SU-DHL-6 (cell line): ENCODE results near the gene DNAH7.

Experiments
- H2AFZ ChIP-seq: fragments of 200-600 bp; sonication (generic); 2 replicates; pipeline ENCODE4 v1.6.1; 2014; ENCODE audit warnings: low read depth, mild to moderate bottlenecking, moderate library complexity, mixed read lengths, antibody characterized with exemption, low read length; ENCODE audit not compliant: severe bottlenecking
- H3F3A ChIP-seq: fragments of 200-600 bp; shearing (Covaris generic); 2 replicates; pipeline ENCODE4 v1.6.0; 2016; ENCODE audit warnings: antibody characterized with exemption, mild to moderate bottlenecking; ENCODE audit not compliant: insufficient read depth
- H3K27ac ChIP-seq: fragments of 200-600 bp; sonication (generic); 2 replicates; pipeline ENCODE4 v1.5.1; 2016; ENCODE audit warnings: low read depth, mild to moderate bottlenecking, low read length, moderate library complexity, mixed read lengths
- H3K27me3 ChIP-seq: fragments of 200-600 bp; sonication (generic), shearing (Covaris generic); 2 replicates; pipeline ENCODE4 v1.6.0; 2014; ENCODE audit warnings: mild to moderate bottlenecking, low read length
- H3K36me3 ChIP-seq: fragments of 200-600 bp; sonication (generic); 2 replicates; pipeline ENCODE4 v1.6.1; 2014; ENCODE audit warnings: mild to moderate bottlenecking, low read length, mixed read lengths
- H3K4me2 ChIP-seq: fragments of 300-600, 200-600 bp; shearing (Covaris generic), sonication (generic); 2 replicates; pipeline ENCODE4 v1.6.0; 2014; ENCODE audit warnings: low read length, low read depth, mild to moderate bottlenecking; ENCODE audit not compliant: poor library complexity, severe bottlenecking
- H3K4me3 ChIP-seq: fragments of 200-600 bp; sonication (generic); 2 replicates; pipeline ENCODE4 v1.5.1; 2014; ENCODE audit warnings: antibody characterized with exemption, low read length, mild to moderate bottlenecking, mixed read lengths; ENCODE audit not compliant: insufficient read depth, poor library complexity, severe bottlenecking
- H3K79me2 ChIP-seq: fragments of 200-600 bp; sonication (generic); 2 replicates; pipeline ENCODE4 v1.6.1; 2014; ENCODE audit warnings: mild to moderate bottlenecking, low read length, moderate library complexity; ENCODE audit not compliant: insufficient read depth
- H3K9ac ChIP-seq: fragments of 200-600 bp; sonication (generic); 2 replicates; pipeline ENCODE4 v1.7.0; 2014; ENCODE audit warnings: mild to moderate bottlenecking, low read length
- H3K9me2 ChIP-seq: fragments of 200-600 bp; sonication (generic); replicated peaks from 2 replicates; pipeline ENCODE4 v1.6.1; 2014; ENCODE audit warnings: low read length; ENCODE audit not compliant: insufficient read depth
- H3K9me3 ChIP-seq: fragments of 200-600 bp; sonication (generic); 2 replicates; pipeline ENCODE4 v1.6.1; 2014; ENCODE audit warnings: low read length, mixed read lengths; ENCODE audit not compliant: insufficient read depth
- H4K20me1 ChIP-seq: fragments of 200-600 bp; sonication (generic); 2 replicates; pipeline ENCODE4 v1.6.1; 2014; ENCODE audit warnings: low read depth, mild to moderate bottlenecking, antibody characterized with exemption, low read length, moderate library complexity, mixed read lengths
- CTCF ChIP-seq: fragments of 200-600 bp; sonication (generic); IDR thresholded peaks from one replicate; pipeline ENCODE4 v1.5.1; 2017; ENCODE audit warnings: antibody characterized with exemption, mild to moderate bottlenecking, low read length, moderate library complexity; ENCODE audit not compliant: insufficient read depth, poor library complexity, severe bottlenecking
- EZH2phosphoT487 ChIP-seq: fragments of 200-600 bp; sonication (generic), shearing (Covaris generic); conservative IDR thresholded peaks from 2 replicates; pipeline ENCODE4 v1.6.1; 2018; ENCODE audit warnings: mild to moderate bottlenecking, antibody characterized with exemption, low read length, moderate library complexity, mixed read lengths

DNAH7 gene

GRCh38 chr2:195967336-195967735 lies 101.3 kb downstream of the DNAH7 start:
- TF ChIP-seq CTCF: no peak
- no peak for TF ChIP-seq EZH2phosphoT487
- H3K9me3 ChIP-seq: no peaks in the 10 kb centered on the region
- no peak overlapping the region for H3K4me3 ChIP-seq
- no peaks in the 10 kb centered on the region for H4K20me1 ChIP-seq
- no peaks in the 10 kb centered on the region for H3K36me3 ChIP-seq
- H3K27me3 ChIP-seq: no peaks in the 10 kb centered on the region
- no peak overlapping the region for H3K27ac ChIP-seq
- no peak overlapping the region for H2AFZ ChIP-seq
- H3K4me2 ChIP-seq: no peak overlapping the region
- no peaks in the 10 kb centered on the region for H3K9me2 ChIP-seq
- no peaks in the 10 kb centered on the region for H3F3A ChIP-seq
- H3K9ac ChIP-seq: no peak overlapping the region
- H3K79me2 ChIP-seq: no peaks in the 10 kb centered on the region

- TF ChIP-seq CTCF (no peak), EZH2phosphoT487 (no peak)
- Histone ChIP-seq H3K4me2 (no peak overlapping the region), H3K79me2 (no peaks in the 10 kb centered on the region), H3K4me3 (no peak overlapping the region), H3K27me3 (no peaks in the 10 kb centered on the region), H3K36me3 (no peaks in the 10 kb centered on the region), H4K20me1 (no peaks in the 10 kb centered on the region), H3K27ac (no peak overlapping the region), H3K9me2 (no peaks in the 10 kb centered on the region), H3K9ac (no peak overlapping the region), H3K9me3 (no peaks in the 10 kb centered on the region), H2AFZ (no peak overlapping the region), H3F3A (no peaks in the 10 kb centered on the region)
These were observed 106.8 kb downstream of the DNAH7 start for GRCh38 chr2:195961873-195962272.

- Histone ChIP-seq H3K36me3 (no peaks in the 10 kb centered on the region), H3K9ac (no peak overlapping the region), H3K27me3 (no peaks in the 10 kb centered on the region), H3K79me2 (no peaks in the 10 kb centered on the region), H3K27ac (no peak overlapping the region), H3K9me2 (no peaks in the 10 kb centered on the region), H3K4me2 (no peak overlapping the region), H3F3A (no peaks in the 10 kb centered on the region), H3K4me3 (no peak overlapping the region), H3K9me3 (no peaks in the 10 kb centered on the region), H2AFZ (no peak overlapping the region), H4K20me1 (no peaks in the 10 kb centered on the region)
- TF ChIP-seq EZH2phosphoT487: no peak
- no peak for TF ChIP-seq CTCF
These were observed 109.3 kb downstream of the DNAH7 start for GRCh38 chr2:195959341-195959740.
